ENCODE data around the gene UROC1.

- TF ChIP-seq POLR2AphosphoS5 (IDR thresholded peaks at IDR 0.05; ENCODE audit: low read depth, low read length) (no peak), REST (IDR thresholded peaks at IDR 0.05; ENCODE audit: insufficient read depth in 1 of 2, low read depth in 2 of 2, low read length in 2 of 2) (no peak)
These were observed 33.0 kb upstream of the UROC1 start for GRCh38 chr3:126550488-126551051.

All from PFSK-1 (cell line).